Measurements from ENCODE around the gene HAVCR2. TPM values are rescaled to one million over a fixed set of nuclear protein-coding genes. Genes with fewer than 3 reads are reported as not detected.
"Not testable (repeated sequence)": the region's sequence is repeated elsewhere in the genome, so short reads cannot be mapped to it uniquely, and the experiment has no call there.

Gene HAVCR2
- total RNA-seq, 2 donors from 2014 or later, result 1.3 to 4.9 TPM

GRCh38 chr5:157051604-157052245 is 57.1 kb downstream of the HAVCR2 start:
- intact Hi-C loops (cut with DNase I, micrococcal nuclease), result no loop called here
- DNase-seq (no peak), ATAC-seq (peak; percentile 67)

- ATAC-seq (no peak), DNase-seq (no peak)
- intact Hi-C loops (cut with DNase I, micrococcal nuclease), result no loop called here
Measured at GRCh38 chr5:157050050-157050449, 58.8 kb downstream of the HAVCR2 start.

GRCh38 chr5:157049605-157050004 is 59.2 kb downstream of the HAVCR2 start:
- no peak for DNase-seq
- intact Hi-C loops (cut with DNase I, micrococcal nuclease), result no loop called here
- ATAC-seq, result no peak

- DNase-seq (no peak), ATAC-seq (no peak)
- intact Hi-C loops (cut with DNase I, micrococcal nuclease), result no loop called here
Measured at GRCh38 chr5:157047898-157048297, 60.9 kb downstream of the HAVCR2 start.

- ATAC-seq, result peak; percentile 71
Measured at GRCh38 chr5:157047016-157047415, 61.8 kb downstream of the HAVCR2 start.

GRCh38 chr5:157046041-157046440 is 62.8 kb downstream of the HAVCR2 start:
- ATAC-seq (peak; percentile 87), DNase-seq (peak in 1 of 2 donors; percentile 60)
- intact Hi-C loops (cut with DNase I, micrococcal nuclease), result no loop called here

More at GRCh38 chr5:157047016-157047415, 61.8 kb downstream of the HAVCR2 start:
- DNase-seq; intact Hi-C loops (cut with DNase I, micrococcal nuclease): not testable (repeated sequence)

- intact Hi-C loops (cut with DNase I, micrococcal nuclease), result no loop called here
- ATAC-seq, result no peak
Measured at GRCh38 chr5:157045601-157046000, 63.2 kb downstream of the HAVCR2 start.

GRCh38 chr5:157038568-157039187 is 70.2 kb downstream of the HAVCR2 start:
- no peak for ATAC-seq
- intact Hi-C loops (cut with DNase I, micrococcal nuclease), result no loop called here
- no peak for DNase-seq

More at GRCh38 chr5:157045601-157046000, 63.2 kb downstream of the HAVCR2 start:
- DNase-seq, result no peak

Other genes starting within 250 kb of the HAVCR2 start
- 1 to 10 TPM in 1 of 2 donors, under 1 TPM in 1; 0.49 to 2.5 TPM for gene TIMD4, start 145.8 kb downstream of the HAVCR2 start, total RNA-seq
- gene HAVCR1, start 49.9 kb downstream of the HAVCR2 start, total RNA-seq, result 10 to 100 TPM in 1 of 2 donors, 1 to 10 TPM in 1; 3.9 to 16.3 TPM
- gene MED7, start 33.8 kb upstream of the HAVCR2 start, total RNA-seq, result 10 to 100 TPM in 1 of 2 donors, 1 to 10 TPM in 1; 8.7 to 12.8 TPM
- not detected for gene GARIN3, start 57.2 kb upstream of the HAVCR2 start, total RNA-seq
- gene ITK, start 71.8 kb upstream of the HAVCR2 start, total RNA-seq, result 1 to 10 TPM; 1.5 to 1.7 TPM
- 10 to 100 TPM; 25.5 to 36.0 TPM for gene CYFIP2, start 157.1 kb upstream of the HAVCR2 start, total RNA-seq

All from left colon (tissue), 2 donors.